Measurements from ENCODE around the gene MKX.

GRCh38 chr10:27794157-27794556 is 48.5 kb upstream of the MKX start:
- TF ChIP-seq CTCF (IDR thresholded peaks at IDR 0.05) (no peak), POLR2A (IDR thresholded peaks at IDR 0.05) (no peak)

Data from lower leg skin (tissue), 3 donors.